Superior temporal gyrus (tissue), 1 donor: Measurements from ENCODE around the gene GCNT4.
A peak's percentile ranks its signal among the peaks of the same experiment; 100 is the strongest.

Experiments used
- DNase-seq: peaks from one replicate; pipeline ENCODE4 v3.0.0-alpha.2; 2016; ENCODE audit errors: extremely low spot score

The GCNT4 gene

GRCh38 chr5:75051217-75051751, 1.1 kb downstream of the GCNT4 start:
- no peak for DNase-seq

GRCh38 chr5:75050415-75050814, 1.9 kb downstream of the GCNT4 start:
- no peak for DNase-seq

GRCh38 chr5:75049456-75050351, 2.7 kb downstream of the GCNT4 start:
- no peak for DNase-seq

- DNase-seq: no peak
Measured at GRCh38 chr5:75048457-75048953, 3.9 kb downstream of the GCNT4 start.

- no peak for DNase-seq
Measured at GRCh38 chr5:75047356-75047755, 5.0 kb downstream of the GCNT4 start.

- no peak for DNase-seq
Measured at GRCh38 chr5:75046366-75047142, 5.8 kb downstream of the GCNT4 start.

GRCh38 chr5:75045071-75045470, 7.3 kb downstream of the GCNT4 start:
- no peak for DNase-seq

- no peak for DNase-seq
Measured at GRCh38 chr5:75044406-75044805, 8.0 kb downstream of the GCNT4 start.

- DNase-seq: peak; percentile 75
Measured at GRCh38 chr5:75043633-75044264, 8.6 kb downstream of the GCNT4 start.

GRCh38 chr5:75042522-75042921, 9.8 kb downstream of the GCNT4 start:
- DNase-seq: no peak

GRCh38 chr5:75040973-75041372, 11.4 kb downstream of the GCNT4 start:
- no peak for DNase-seq

GRCh38 chr5:75037106-75037505, 15.3 kb downstream of the GCNT4 start:
- DNase-seq: peak; percentile 36

- no peak for DNase-seq
Measured at GRCh38 chr5:75034137-75034739, 18.1 kb downstream of the GCNT4 start.

GRCh38 chr5:75031366-75031765, 21.0 kb downstream of the GCNT4 start:
- no peak for DNase-seq

GRCh38 chr5:75028090-75028489, 24.3 kb downstream of the GCNT4 start:
- DNase-seq: no peak

GRCh38 chr5:75023368-75024159, 28.8 kb downstream of the GCNT4 start:
- DNase-seq: no peak

- no peak for DNase-seq
Measured at GRCh38 chr5:75021800-75022199, 30.6 kb downstream of the GCNT4 start.

GRCh38 chr5:75021219-75021618, 31.1 kb downstream of the GCNT4 start:
- no peak for DNase-seq

- no peak for DNase-seq
Measured at GRCh38 chr5:75020016-75020656, 32.2 kb downstream of the GCNT4 start.
